Esophagus (tissue), 2 donors: Measurements from ENCODE around the gene SERPING1. TPM values are rescaled to one million over a fixed set of nuclear protein-coding genes. Genes with fewer than 3 reads are reported as not detected.

Experiments
- H3K27ac ChIP-seq, 2 donors: one replicate each; pipeline ENCODE4 v1.5.1; 2013; ENCODE audit warnings: low read depth in 2 of 2, mild to moderate bottlenecking in 2 of 2, inconsistent platforms in 1 of 2, low read length in 1 of 2, moderate library complexity in 1 of 2
- H3K27me3 ChIP-seq, 2 donors: one replicate each; pipeline ENCODE4 v1.6.1; 2013; ENCODE audit warnings: low read length in 2 of 2, control low read depth in 1 of 2, mild to moderate bottlenecking in 1 of 2; ENCODE audit not compliant: insufficient read depth in 2 of 2, control insufficient read depth in 1 of 2
- H3K36me3 ChIP-seq, 2 donors: one replicate each; pipeline ENCODE4 v1.6.1; 2013; ENCODE audit warnings: low read length in 1 of 2; ENCODE audit not compliant: control insufficient read depth in 2 of 2, insufficient read depth in 2 of 2
- H3K4me1 ChIP-seq, 2 donors: one replicate each; pipeline ENCODE4 v1.6.1; 2013; ENCODE audit warnings: low read length in 1 of 2; ENCODE audit not compliant: control insufficient read depth in 2 of 2, insufficient read depth in 2 of 2
- H3K4me3 ChIP-seq, 2 donors: one replicate each; pipeline ENCODE4 v1.5.1; 2013; ENCODE audit warnings: low read length in 2 of 2, mild to moderate bottlenecking in 2 of 2, low read depth in 1 of 2, moderate library complexity in 1 of 2
- H3K9me3 ChIP-seq, 2 donors: one replicate each; pipeline ENCODE4 v1.6.1; 2013; ENCODE audit warnings: mild to moderate bottlenecking in 2 of 2, low read depth in 1 of 2, low read length in 1 of 2, moderate library complexity in 1 of 2; ENCODE audit not compliant: control insufficient read depth in 2 of 2, insufficient read depth in 1 of 2
- WGBS, 2 donors: extraction: QIAGEN DNeasy Blood & Tissue Kit; methylation state at CpG; one replicate each; pipeline ENCODE4 v1.1.7; 2013; 5-methylcytosine and 5-hydroxymethylcytosine counted together
- polyA plus RNA-seq, 2 donors: library from polyadenylated mRNA; stranded (reverse); fragments of 200-250 nt; gene quantifications; one replicate each; pipeline ENCODE4 v1.2.3, GENCODE V29; 2013
- donor health status: healthy with polysubstance abuse.
- donor health status: Bipolar disorder and iron deficiency.

SERPING1 gene
- polyA plus RNA-seq, 2 donors, result 36.5 to 99.3 TPM

DNA sequence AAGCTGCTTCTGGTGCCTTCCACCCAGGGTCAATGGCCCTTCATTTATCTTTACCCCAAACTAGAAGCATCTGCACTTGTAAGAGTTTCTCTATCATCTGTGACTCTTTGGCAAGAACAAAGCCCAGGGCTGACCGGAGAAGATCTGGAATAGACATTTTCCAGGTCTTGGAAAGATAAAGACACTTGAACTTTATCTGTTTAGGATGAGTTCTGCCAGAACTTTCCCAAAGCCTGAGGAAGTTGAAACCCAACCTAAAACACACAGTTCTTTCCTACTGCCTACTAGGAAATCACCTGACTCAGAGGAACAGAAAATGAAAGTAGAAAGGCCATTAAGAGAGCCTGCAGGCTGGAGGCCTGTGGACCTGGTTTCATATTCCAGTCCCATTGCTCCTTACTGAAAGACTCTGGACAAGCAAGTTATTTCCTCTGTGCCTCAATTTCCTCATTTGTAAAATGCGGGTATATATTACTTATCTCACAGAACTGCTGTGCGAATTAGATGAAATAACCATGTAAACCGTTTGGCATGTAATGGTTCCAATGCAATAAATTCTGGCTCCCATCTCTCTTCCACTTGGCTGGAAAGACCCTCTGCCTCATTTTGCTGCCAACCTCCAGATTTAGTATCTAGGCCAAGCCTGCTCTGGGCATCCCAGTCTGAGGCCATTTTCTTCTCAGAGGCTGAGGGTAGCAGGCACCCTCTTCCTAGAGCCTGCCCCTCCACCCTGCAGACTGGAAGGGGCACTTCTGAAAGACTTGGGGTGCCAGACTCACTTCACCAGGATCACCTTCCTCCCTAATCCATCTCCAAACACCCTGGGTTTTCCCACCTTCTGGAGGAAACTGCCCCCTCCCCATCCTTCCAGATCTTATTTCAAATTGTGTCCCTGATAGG is 31.2 kb upstream of the SERPING1 start:
- Histone ChIP-seq H3K4me1 (peaks cover 2 to 9% of the 10 kb centered on the region in 2 donors), H3K4me3 (peak overlapping the region; percentile 26 to 63), H3K9me3 (no peaks in the 10 kb centered on the region), H3K36me3 (no peaks in the 10 kb centered on the region), H3K27me3 (no peaks in the 10 kb centered on the region), H3K27ac (peak overlapping the region; percentile 82 to 88)
- WGBS, 2 donors, result 17 to 28% methylated on average over 4 of the region's 4 CpGs

DNA sequence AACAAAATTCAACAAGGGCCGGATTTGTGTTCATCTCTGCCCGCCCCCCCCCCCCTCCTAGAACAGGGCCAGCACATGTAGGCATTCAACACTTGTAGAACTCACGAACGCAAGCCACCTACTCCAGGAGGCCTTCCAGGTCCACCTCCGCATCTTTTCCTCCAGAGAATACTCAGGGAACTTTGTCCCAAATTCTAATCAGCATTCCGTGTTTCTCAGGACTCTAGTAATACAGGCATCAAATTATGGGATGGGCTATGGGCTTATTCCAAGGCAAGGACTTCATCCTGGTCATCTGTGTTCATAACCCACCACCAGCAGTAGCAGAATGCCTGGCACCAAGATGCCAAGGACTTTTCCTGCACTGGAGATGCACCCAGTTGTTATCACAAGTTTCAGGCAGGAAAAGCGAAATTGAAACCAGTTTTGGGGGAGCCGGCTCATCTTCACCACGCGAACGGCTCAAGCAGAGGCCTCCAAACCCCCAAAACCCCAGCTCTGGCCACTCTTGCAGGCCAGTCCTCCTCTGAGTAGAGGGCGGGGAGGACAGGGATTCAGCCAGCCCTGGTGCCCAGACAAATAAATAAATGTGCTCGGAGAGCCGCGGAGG is 30.5 kb upstream of the SERPING1 start:
- WGBS, 2 donors, result 3 to 4% methylated on average over 15 of the region's 15 CpGs
- Histone ChIP-seq H3K4me3 (peak overlapping the region; percentile 63 to 72), H3K9me3 (no peaks in the 10 kb centered on the region), H3K27ac (peak overlapping the region; percentile 82 to 88), H3K4me1 (peaks cover 2 to 9% of the 10 kb centered on the region in 2 donors), H3K27me3 (no peaks in the 10 kb centered on the region), H3K36me3 (no peaks in the 10 kb centered on the region)

DNA sequence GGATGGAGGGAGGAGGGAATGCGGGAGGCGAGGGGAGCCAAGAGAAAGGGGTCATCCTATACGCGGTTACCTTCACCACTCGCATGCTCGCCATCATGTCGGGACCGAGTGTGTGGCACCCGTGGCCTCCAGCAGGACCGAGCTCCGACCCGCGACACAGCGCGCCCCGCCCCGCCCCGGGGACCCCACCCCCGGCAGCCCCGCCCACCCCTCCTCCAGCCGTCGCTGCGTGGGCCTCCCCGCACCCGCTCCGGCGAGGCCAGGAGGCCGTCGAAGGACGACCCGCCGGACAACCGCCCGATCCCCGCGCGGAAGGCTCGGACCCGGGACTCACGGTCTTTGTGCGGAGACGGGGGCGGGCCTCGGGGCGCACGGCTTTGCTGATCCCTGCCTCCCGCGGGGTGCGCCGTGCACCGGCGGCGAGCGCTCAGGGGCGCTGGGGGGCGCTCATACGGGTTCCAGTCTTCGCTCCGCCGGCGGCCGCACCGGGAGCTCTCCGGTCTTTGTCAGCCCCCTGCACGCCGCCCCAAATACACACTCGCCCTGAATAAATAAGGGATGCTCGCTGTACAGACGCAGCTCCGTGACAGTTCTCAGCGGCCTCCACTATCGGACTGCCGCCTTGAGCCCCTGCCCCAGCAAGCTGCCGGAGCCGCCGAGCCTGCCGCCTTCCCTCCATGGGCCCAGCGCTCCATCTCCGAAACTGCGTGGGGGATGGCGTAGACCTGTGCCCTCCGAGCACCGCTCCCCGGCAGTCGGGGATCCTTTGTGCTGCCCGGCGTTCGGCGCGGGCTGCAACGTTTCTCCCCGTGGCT is 29.8 kb upstream of the SERPING1 start, which contains the start of gene UBE2L6:
TSS of gene UBE2L6 (minus strand) at position 158 of the 815 bp plus-strand sequence. CDS start at position 97, 61 bp downstream.
- peak within 1 kb of the TSS; percentile 63 to 72 for H3K4me3 ChIP-seq
- H3K27ac ChIP-seq, result peak within 1 kb of the TSS; percentile 82 to 88
- H3K4me1 ChIP-seq, result peaks cover 0 to 6% of the 10 kb centered on the region in 2 donors
- no peaks in the 10 kb centered on the region for H3K27me3 ChIP-seq
- H3K36me3 ChIP-seq, result no peaks in the 10 kb centered on the region
- no peaks in the 10 kb centered on the region for H3K9me3 ChIP-seq
- WGBS, 2 donors, result 0 to 1% methylated on average over 76 to 92 of the region's 92 CpGs

DNA sequence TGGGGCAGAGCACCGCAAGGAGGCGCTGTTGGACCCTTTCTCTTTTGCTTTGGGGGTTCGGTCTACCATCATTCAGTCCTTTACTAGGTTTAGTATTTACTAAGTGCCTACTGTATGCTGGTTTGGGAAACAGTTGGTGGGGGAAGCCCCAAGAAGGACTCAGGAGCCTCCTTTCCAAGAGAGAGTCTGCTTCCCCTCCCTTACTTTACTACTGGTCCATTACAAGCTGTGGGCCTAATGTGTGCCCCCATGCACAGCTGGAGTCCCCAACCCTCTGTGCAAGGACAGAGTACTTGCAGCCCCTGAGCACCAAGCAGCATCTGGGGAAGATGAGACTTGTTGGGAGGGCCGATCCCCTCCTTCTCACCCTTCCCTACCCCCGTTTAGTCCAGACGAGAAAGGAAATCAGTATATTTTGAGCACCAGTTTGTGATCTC is 29.1 kb upstream of the SERPING1 start:
- peaks cover 0 to 6% of the 10 kb centered on the region in 2 donors for H3K4me1 ChIP-seq
- no peaks in the 10 kb centered on the region for H3K27me3 ChIP-seq
- peak overlapping the region; percentile 23 to 82 for H3K27ac ChIP-seq
- H3K4me3 ChIP-seq, result peak overlapping the region; percentile 63 to 72
- H3K36me3 ChIP-seq, result no peaks in the 10 kb centered on the region
- no peaks in the 10 kb centered on the region for H3K9me3 ChIP-seq
- WGBS, 2 donors, result 32 to 36% methylated on average over 6 of the region's 6 CpGs

DNA sequence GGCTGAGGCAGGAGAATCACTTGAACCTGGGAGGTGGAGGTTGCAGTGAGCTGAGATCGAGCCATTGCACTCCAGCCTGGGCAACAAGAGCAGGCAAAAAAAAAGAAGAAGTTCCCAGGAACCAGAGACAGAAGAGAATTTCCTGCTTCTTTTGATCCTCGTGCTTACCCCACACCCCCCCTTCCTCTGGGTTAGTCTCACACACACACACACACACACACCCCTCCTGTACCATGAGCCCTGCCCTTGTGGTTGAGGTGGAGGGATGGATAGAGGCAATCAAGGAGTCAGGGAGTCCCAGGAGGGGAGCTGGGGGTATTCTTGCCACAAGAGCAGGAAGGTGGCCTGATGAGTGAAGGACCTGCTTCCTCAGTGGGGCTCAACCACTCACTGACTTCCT is 25.9 kb upstream of the SERPING1 start:
- no peaks in the 10 kb centered on the region for H3K27me3 ChIP-seq
- 63 to 65% methylated on average over 2 of the region's 2 CpGs for WGBS, 2 donors

DNA sequence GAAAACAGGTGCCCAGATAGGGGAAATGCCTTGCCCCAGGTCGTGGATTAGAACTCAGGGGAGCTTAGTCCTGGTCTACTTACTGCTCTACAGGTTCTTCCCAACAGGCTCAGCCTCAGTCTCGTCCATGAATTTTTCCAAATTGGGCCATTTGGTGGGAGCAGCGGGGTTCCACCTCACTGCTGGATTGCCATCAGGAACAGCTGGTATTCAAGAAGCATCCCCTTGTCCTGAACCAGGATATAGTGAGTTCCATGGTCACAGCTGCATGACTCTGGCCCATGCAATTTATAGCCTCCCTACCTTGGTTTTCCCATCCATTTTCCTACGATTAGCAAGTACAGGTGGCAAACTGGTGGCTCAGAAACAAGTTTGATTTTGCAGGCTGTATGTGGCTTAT is 23.4 kb upstream of the SERPING1 start:
- Histone ChIP-seq H3K27me3 (no peaks in the 10 kb centered on the region), H3K27ac (no peak overlapping the region), H3K36me3 (no peaks in the 10 kb centered on the region), H3K4me3 (no peak overlapping the region), H3K4me1 (no peaks in the 10 kb centered on the region), H3K9me3 (no peaks in the 10 kb centered on the region)
- WGBS, 2 donors, result 57 to 69% methylated on average over 4 of the region's 4 CpGs

More for the DNA sequence above, 25.9 kb upstream of the SERPING1 start:
- Histone ChIP-seq H3K4me1 (peaks cover 0 to 3% of the 10 kb centered on the region in 2 donors), H3K36me3 (no peaks in the 10 kb centered on the region), H3K27ac (no peak overlapping the region), H3K9me3 (no peaks in the 10 kb centered on the region), H3K4me3 (no peak overlapping the region)

DNA sequence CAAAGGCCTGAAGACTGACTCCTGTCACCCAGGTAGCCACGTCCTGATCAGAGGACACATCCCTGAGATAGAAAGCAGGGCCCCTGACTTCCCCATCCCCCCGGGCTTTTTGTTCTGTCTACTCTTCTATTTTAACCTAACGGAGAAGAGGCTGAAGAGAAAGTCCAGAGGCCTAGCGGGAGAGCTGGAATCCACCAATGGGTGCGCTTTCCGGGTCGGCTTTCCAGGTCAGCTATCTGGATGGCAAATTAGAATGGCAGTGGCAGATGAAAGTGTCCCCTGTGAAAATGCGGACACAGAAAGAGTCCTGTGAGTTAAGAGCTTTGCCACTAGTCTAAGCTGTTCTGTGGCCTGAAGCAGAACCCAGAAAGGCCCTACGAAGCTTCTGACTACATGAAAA is 13.1 kb upstream of the SERPING1 start:
- Histone ChIP-seq H3K4me1 (no peaks in the 10 kb centered on the region), H3K36me3 (no peaks in the 10 kb centered on the region), H3K9me3 (no peaks in the 10 kb centered on the region), H3K27me3 (no peaks in the 10 kb centered on the region), H3K27ac (no peak overlapping the region), H3K4me3 (no peak overlapping the region)
- 85 to 90% methylated on average over 9 of the region's 9 CpGs for WGBS, 2 donors

DNA sequence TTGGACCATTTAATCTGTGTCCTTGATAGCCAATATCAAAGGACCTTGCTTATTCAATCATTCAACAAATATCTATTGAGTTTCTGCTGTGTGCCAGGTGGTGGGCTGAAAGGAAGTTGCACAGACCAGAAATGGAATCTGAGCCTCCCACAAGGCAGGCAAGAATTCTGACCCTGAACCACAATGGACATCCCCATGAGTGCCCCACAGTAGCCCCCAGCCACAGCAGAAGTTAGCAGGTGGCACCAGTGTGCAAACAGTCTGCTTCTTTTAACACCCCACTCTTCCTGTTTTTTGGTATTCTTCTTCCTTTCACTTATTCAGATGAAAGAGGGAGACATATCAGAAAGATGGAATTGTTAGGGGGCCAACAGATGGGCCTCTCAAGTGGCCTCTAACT is 12.2 kb upstream of the SERPING1 start:
- H3K4me3 ChIP-seq, result no peak overlapping the region
- H3K27me3 ChIP-seq, result no peaks in the 10 kb centered on the region

DNA sequence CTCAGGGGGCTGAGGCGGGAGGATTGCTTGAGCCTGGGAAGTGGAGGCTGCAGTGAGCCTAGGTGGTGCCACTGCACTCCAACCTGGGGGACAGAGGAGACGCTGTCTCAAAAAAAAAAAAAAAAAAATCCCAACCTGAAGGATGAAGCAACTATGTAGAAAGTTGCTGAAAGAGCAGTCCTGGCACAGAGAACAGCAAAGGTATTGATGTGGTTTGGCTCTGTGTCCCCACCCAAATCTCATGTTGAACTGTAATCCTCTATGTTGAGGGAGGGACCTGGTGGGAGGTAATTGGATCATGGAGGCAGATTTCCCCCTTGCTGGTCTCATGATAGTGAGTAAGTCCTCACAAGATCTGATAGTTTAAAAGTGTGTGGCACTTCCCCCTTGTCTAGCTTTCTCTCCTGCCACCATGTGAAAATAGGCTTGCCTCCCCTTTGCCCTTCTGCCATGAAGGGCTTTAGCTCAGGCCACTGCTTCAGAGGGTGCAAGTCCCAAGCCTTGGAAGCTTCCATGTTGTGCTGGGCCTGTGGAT is 10.7 kb upstream of the SERPING1 start:
- H3K27ac ChIP-seq, result no peak overlapping the region
- no peaks in the 10 kb centered on the region for H3K36me3 ChIP-seq
- no peaks in the 10 kb centered on the region for H3K9me3 ChIP-seq
- H3K4me1 ChIP-seq, result no peaks in the 10 kb centered on the region
- WGBS, 2 donors, result 45 to 47% methylated on average over 2 of the region's 2 CpGs
- no peaks in the 10 kb centered on the region for H3K27me3 ChIP-seq
- H3K4me3 ChIP-seq, result no peak overlapping the region

More for the DNA sequence above, 12.2 kb upstream of the SERPING1 start:
- Histone ChIP-seq H3K27ac (no peak overlapping the region), H3K4me1 (no peaks in the 10 kb centered on the region), H3K36me3 (no peaks in the 10 kb centered on the region), H3K9me3 (no peaks in the 10 kb centered on the region)
